RPMI8226 (cell line): ENCODE measurements around the gene HS2ST1.
"Not testable (repeated sequence)": the region's sequence is repeated elsewhere in the genome, so short reads cannot be mapped to it uniquely, and the experiment has no call there.

Experiments used
- DNase-seq: peaks from one replicate; pipeline ENCODE4 v3.0.0-alpha.2; 2015

HS2ST1 gene

GRCh38 chr1:86975993-86976550 lies 61.6 kb downstream of the HS2ST1 start:
- DNase-seq = no peak

- DNase-seq = no peak
Observed at GRCh38 chr1:86976664-86977063, 62.2 kb downstream of the HS2ST1 start.

GRCh38 chr1:86981482-86982213 lies 67.2 kb downstream of the HS2ST1 start:
- no peak for DNase-seq

- DNase-seq = not testable (repeated sequence)
Observed at GRCh38 chr1:86983677-86984076, 69.2 kb downstream of the HS2ST1 start.

- DNase-seq = no peak
Observed at GRCh38 chr1:86987446-86987845, 73.0 kb downstream of the HS2ST1 start.

- no peak for DNase-seq
Observed at GRCh38 chr1:86988835-86989234, 74.4 kb downstream of the HS2ST1 start.

- not testable (repeated sequence) for DNase-seq
Observed at GRCh38 chr1:86989690-86990089, 75.3 kb downstream of the HS2ST1 start.

- no peak for DNase-seq
Observed at GRCh38 chr1:86990826-86991225, 76.4 kb downstream of the HS2ST1 start.

GRCh38 chr1:86991549-86992186 lies 77.2 kb downstream of the HS2ST1 start:
- DNase-seq = no peak

GRCh38 chr1:86992861-86993260 lies 78.4 kb downstream of the HS2ST1 start:
- DNase-seq = no peak

- DNase-seq = no peak
Observed at GRCh38 chr1:86993269-86993985, 79.0 kb downstream of the HS2ST1 start.

GRCh38 chr1:86994061-86994460 lies 79.6 kb downstream of the HS2ST1 start:
- no peak for DNase-seq

- no peak for DNase-seq
Observed at GRCh38 chr1:86997538-86997937, 83.1 kb downstream of the HS2ST1 start.

GRCh38 chr1:86998280-86998679 lies 83.8 kb downstream of the HS2ST1 start:
- DNase-seq = no peak

GRCh38 chr1:86998727-86999126 lies 84.3 kb downstream of the HS2ST1 start:
- DNase-seq = no peak

GRCh38 chr1:87000460-87000859 lies 86.0 kb downstream of the HS2ST1 start:
- DNase-seq = no peak

- DNase-seq = no peak
Observed at GRCh38 chr1:87004857-87005256, 90.4 kb downstream of the HS2ST1 start.

GRCh38 chr1:87007323-87007722 lies 92.9 kb downstream of the HS2ST1 start:
- no peak for DNase-seq

- not testable (repeated sequence) for DNase-seq
Observed at GRCh38 chr1:87013385-87013784, 99.0 kb downstream of the HS2ST1 start.

- no peak for DNase-seq
Observed at GRCh38 chr1:87017998-87018672, 103.7 kb downstream of the HS2ST1 start.

GRCh38 chr1:87023326-87023725 lies 108.9 kb downstream of the HS2ST1 start:
- no peak for DNase-seq

GRCh38 chr1:87024936-87025540 lies 110.6 kb downstream of the HS2ST1 start:
- DNase-seq = peak; percentile 7

- DNase-seq = not testable (repeated sequence)
Observed at GRCh38 chr1:87027561-87027960, 113.1 kb downstream of the HS2ST1 start.
